ENCODE data around the gene LCP1.

The LCP1 gene

GRCh38 chr13:46116653-46117502 is 65.1 kb downstream of the LCP1 start:
- no peaks in the 10 kb centered on the region for H3K36me3 ChIP-seq (ENCODE audit: control insufficient read depth in 2 of 2, insufficient read depth in 2 of 2, low read length in 2 of 2)
- H3K4me3 ChIP-seq (ENCODE audit: low read length in 2 of 2): no peak overlapping the region
- no peak overlapping the region for H3K9ac ChIP-seq (ENCODE audit: low read length in 2 of 2)
- no peak overlapping the region for H3K27ac ChIP-seq (ENCODE audit: low read length)
- no peaks in the 10 kb centered on the region for H3K27me3 ChIP-seq (ENCODE audit: control insufficient read depth in 1 of 2, insufficient read depth in 2 of 2, low read length in 2 of 2)
- H3K4me1 ChIP-seq (ENCODE audit: control insufficient read depth, insufficient read depth, low read length): no peaks in the 10 kb centered on the region
- no peaks in the 10 kb centered on the region for H3K9me3 ChIP-seq (ENCODE audit: control insufficient read depth in 2 of 2, low read length in 2 of 2)

- H3K27ac ChIP-seq (ENCODE audit: low read length): no peak overlapping the region
- H3K36me3 ChIP-seq (ENCODE audit: control insufficient read depth in 2 of 2, insufficient read depth in 2 of 2, low read length in 2 of 2): no peaks in the 10 kb centered on the region
- H3K4me1 ChIP-seq (ENCODE audit: control insufficient read depth, insufficient read depth, low read length): no peaks in the 10 kb centered on the region
- H3K27me3 ChIP-seq (ENCODE audit: control insufficient read depth in 1 of 2, insufficient read depth in 2 of 2, low read length in 2 of 2): peaks cover 0 to 3% of the 10 kb centered on the region in 2 donors
- H3K9me3 ChIP-seq (ENCODE audit: control insufficient read depth in 2 of 2, low read length in 2 of 2): no peaks in the 10 kb centered on the region
- no peak overlapping the region for H3K9ac ChIP-seq (ENCODE audit: low read length in 2 of 2)
- H3K4me3 ChIP-seq (ENCODE audit: low read length in 2 of 2): no peak overlapping the region
Observed at GRCh38 chr13:46114613-46115012, 67.4 kb downstream of the LCP1 start.

- H3K4me3 ChIP-seq (ENCODE audit: low read length in 2 of 2): no peak overlapping the region
- H3K27ac ChIP-seq (ENCODE audit: low read length): no peak overlapping the region
- H3K9ac ChIP-seq (ENCODE audit: low read length in 2 of 2): no peak overlapping the region
- H3K27me3 ChIP-seq (ENCODE audit: control insufficient read depth in 1 of 2, insufficient read depth in 2 of 2, low read length in 2 of 2): peaks cover 0 to 3% of the 10 kb centered on the region in 2 donors
- H3K9me3 ChIP-seq (ENCODE audit: control insufficient read depth in 2 of 2, low read length in 2 of 2): no peaks in the 10 kb centered on the region
- no peaks in the 10 kb centered on the region for H3K36me3 ChIP-seq (ENCODE audit: control insufficient read depth in 2 of 2, insufficient read depth in 2 of 2, low read length in 2 of 2)
- H3K4me1 ChIP-seq (ENCODE audit: control insufficient read depth, insufficient read depth, low read length): no peaks in the 10 kb centered on the region
Observed at GRCh38 chr13:46113596-46113995, 68.4 kb downstream of the LCP1 start.

GRCh38 chr13:46111151-46111550 is 70.8 kb downstream of the LCP1 start:
- H3K4me1 ChIP-seq (ENCODE audit: control insufficient read depth, insufficient read depth, low read length): no peaks in the 10 kb centered on the region
- H3K27me3 ChIP-seq (ENCODE audit: control insufficient read depth in 1 of 2, insufficient read depth in 2 of 2, low read length in 2 of 2): peaks cover 0 to 3% of the 10 kb centered on the region in 2 donors
- no peak overlapping the region for H3K4me3 ChIP-seq (ENCODE audit: low read length in 2 of 2)
- H3K9me3 ChIP-seq (ENCODE audit: control insufficient read depth in 2 of 2, low read length in 2 of 2): no peaks in the 10 kb centered on the region
- H3K9ac ChIP-seq (ENCODE audit: low read length in 2 of 2): no peak overlapping the region
- no peak overlapping the region for H3K27ac ChIP-seq (ENCODE audit: low read length)
- H3K36me3 ChIP-seq (ENCODE audit: control insufficient read depth in 2 of 2, insufficient read depth in 2 of 2, low read length in 2 of 2): no peaks in the 10 kb centered on the region

GRCh38 chr13:46109451-46109850 is 72.5 kb downstream of the LCP1 start:
- Histone ChIP-seq H3K9ac (ENCODE audit: low read length in 2 of 2) (no peak overlapping the region), H3K4me1 (ENCODE audit: control insufficient read depth, insufficient read depth, low read length) (no peaks in the 10 kb centered on the region), H3K4me3 (ENCODE audit: low read length in 2 of 2) (no peak overlapping the region), H3K27ac (ENCODE audit: low read length) (no peak overlapping the region), H3K36me3 (ENCODE audit: control insufficient read depth in 2 of 2, insufficient read depth in 2 of 2, low read length in 2 of 2) (no peaks in the 10 kb centered on the region), H3K9me3 (ENCODE audit: control insufficient read depth in 2 of 2, low read length in 2 of 2) (no peaks in the 10 kb centered on the region), H3K27me3 (ENCODE audit: control insufficient read depth in 1 of 2, insufficient read depth in 2 of 2, low read length in 2 of 2) (peaks cover 0 to 3% of the 10 kb centered on the region in 2 donors)

GRCh38 chr13:46106839-46107371 is 75.1 kb downstream of the LCP1 start:
- Histone ChIP-seq H3K9ac (ENCODE audit: low read length in 2 of 2) (no peak overlapping the region), H3K27ac (ENCODE audit: low read length) (no peak overlapping the region), H3K27me3 (ENCODE audit: control insufficient read depth in 1 of 2, insufficient read depth in 2 of 2, low read length in 2 of 2) (peaks cover 0 to 3% of the 10 kb centered on the region in 2 donors), H3K9me3 (ENCODE audit: control insufficient read depth in 2 of 2, low read length in 2 of 2) (no peaks in the 10 kb centered on the region), H3K4me1 (ENCODE audit: control insufficient read depth, insufficient read depth, low read length) (no peaks in the 10 kb centered on the region), H3K4me3 (ENCODE audit: low read length in 2 of 2) (no peak overlapping the region), H3K36me3 (ENCODE audit: control insufficient read depth in 2 of 2, insufficient read depth in 2 of 2, low read length in 2 of 2) (no peaks in the 10 kb centered on the region)

GRCh38 chr13:46104868-46105267 is 77.1 kb downstream of the LCP1 start, which contains the start of gene CPB2:
Gene CPB2, minus strand, starts transcription at chr13:46105033. Its CDS starts 24 bp downstream, at chr13:46105009.
- Histone ChIP-seq H3K4me3 (ENCODE audit: low read length in 2 of 2) (no peak within 1 kb of the TSS), H3K9me3 (ENCODE audit: control insufficient read depth in 2 of 2, low read length in 2 of 2) (no peaks in the 10 kb centered on the region), H3K36me3 (ENCODE audit: control insufficient read depth in 2 of 2, insufficient read depth in 2 of 2, low read length in 2 of 2) (no peaks in the 10 kb centered on the region), H3K9ac (ENCODE audit: low read length in 2 of 2) (no peak within 1 kb of the TSS), H3K27me3 (ENCODE audit: control insufficient read depth in 1 of 2, insufficient read depth in 2 of 2, low read length in 2 of 2) (no peaks in the 10 kb centered on the region), H3K4me1 (ENCODE audit: control insufficient read depth, insufficient read depth, low read length) (no peaks in the 10 kb centered on the region), H3K27ac (ENCODE audit: low read length) (no peak within 1 kb of the TSS)

- Histone ChIP-seq H3K9me3 (ENCODE audit: control insufficient read depth in 2 of 2, low read length in 2 of 2) (no peaks in the 10 kb centered on the region), H3K4me3 (ENCODE audit: low read length in 2 of 2) (no peak overlapping the region), H3K4me1 (ENCODE audit: control insufficient read depth, insufficient read depth, low read length) (no peaks in the 10 kb centered on the region), H3K27me3 (ENCODE audit: control insufficient read depth in 1 of 2, insufficient read depth in 2 of 2, low read length in 2 of 2) (no peaks in the 10 kb centered on the region), H3K36me3 (ENCODE audit: control insufficient read depth in 2 of 2, insufficient read depth in 2 of 2, low read length in 2 of 2) (no peaks in the 10 kb centered on the region), H3K9ac (ENCODE audit: low read length in 2 of 2) (no peak overlapping the region), H3K27ac (ENCODE audit: low read length) (no peak overlapping the region)
Observed at GRCh38 chr13:46103037-46103436, 78.9 kb downstream of the LCP1 start.

GRCh38 chr13:46102255-46102605 is 79.7 kb downstream of the LCP1 start:
- Histone ChIP-seq H3K4me3 (ENCODE audit: low read length in 2 of 2) (no peak overlapping the region), H3K9ac (ENCODE audit: low read length in 2 of 2) (no peak overlapping the region), H3K27ac (ENCODE audit: low read length) (no peak overlapping the region), H3K4me1 (ENCODE audit: control insufficient read depth, insufficient read depth, low read length) (no peaks in the 10 kb centered on the region), H3K9me3 (ENCODE audit: control insufficient read depth in 2 of 2, low read length in 2 of 2) (no peaks in the 10 kb centered on the region), H3K36me3 (ENCODE audit: control insufficient read depth in 2 of 2, insufficient read depth in 2 of 2, low read length in 2 of 2) (no peaks in the 10 kb centered on the region), H3K27me3 (ENCODE audit: control insufficient read depth in 1 of 2, insufficient read depth in 2 of 2, low read length in 2 of 2) (no peaks in the 10 kb centered on the region)

GRCh38 chr13:46101484-46102254 is 80.3 kb downstream of the LCP1 start:
- Histone ChIP-seq H3K9me3 (ENCODE audit: control insufficient read depth in 2 of 2, low read length in 2 of 2) (no peaks in the 10 kb centered on the region), H3K27me3 (ENCODE audit: control insufficient read depth in 1 of 2, insufficient read depth in 2 of 2, low read length in 2 of 2) (no peaks in the 10 kb centered on the region), H3K4me1 (ENCODE audit: control insufficient read depth, insufficient read depth, low read length) (no peaks in the 10 kb centered on the region), H3K9ac (ENCODE audit: low read length in 2 of 2) (no peak overlapping the region), H3K36me3 (ENCODE audit: control insufficient read depth in 2 of 2, insufficient read depth in 2 of 2, low read length in 2 of 2) (no peaks in the 10 kb centered on the region), H3K4me3 (ENCODE audit: low read length in 2 of 2) (no peak overlapping the region), H3K27ac (ENCODE audit: low read length) (no peak overlapping the region)

Measured in stomach smooth muscle (tissue), 2 donors.